HCT116 (cell line): ENCODE data around the gene IP6K2. TPM values are rescaled to one million over a fixed set of nuclear protein-coding genes. Genes with fewer than 3 reads are reported as not detected.

Source experiments
- ATAC-seq: fragments of 200-7000 bp; cut with Tn5 transposase; 2 replicates; pipeline ENCODE4 v1.9.1; 2020; ENCODE audit warnings: mild to moderate bottlenecking, moderate library complexity
- BruUV-seq: library from RNA; stranded (reverse); fragments of 400-500 nt; replicated peaks from 2 replicates; lab custom pipeline; 2021; lab: Mats Ljungman, UMichigan
- CTCF ChIA-PET: fragments of 300-600 bp; sonication (Branson Sonifier 250); formaldehyde crosslinking; loops from one replicate; lab custom pipeline; 2021; ENCODE audit warnings: antibody characterized with exemption; lab: Charles Lee
- POLR2A ChIA-PET: fragments of 300-600, 350-600 bp; sonication (Branson Sonifier 250); formaldehyde crosslinking; loops from one replicate; lab custom pipeline; 2021; ENCODE audit warnings: antibody characterized with exemption; lab: Charles Lee
- RAD21 ChIA-PET, 2 experiments: fragments of 300-600 bp; sonication (Branson Sonifier 250); formaldehyde crosslinking; loops; one replicate each; lab custom pipeline; 2023; ENCODE audit warnings: low total read pairs in 2 of 2; ENCODE audit not compliant: uncharacterized antibody in 2 of 2, unreplicated experiment in 2 of 2, low non-redundant PET in 1 of 2; lab: Charles Lee
- DNase-seq: peaks from one replicate; pipeline ENCODE4 v3.0.0-alpha.2; 2010; ENCODE audit warnings: low read depth, low spot score
- H2AFZ ChIP-seq: fragments of 200-600 bp; shearing (Covaris generic), sonication (generic); 2 replicates; pipeline ENCODE4 v1.6.1; 2017; ENCODE audit warnings: low read depth, mixed run types, mixed read lengths, antibody characterized with exemption, low read length; ENCODE audit not compliant: poor library complexity, severe bottlenecking
- H3K27ac ChIP-seq: 2 replicates; pipeline ENCODE4 v1.5.1; 2012; ENCODE audit warnings: low read depth, low read length
- H3K27me3 ChIP-seq: fragments of 200-600 bp; sonication (generic); 2 replicates; pipeline ENCODE4 v1.6.1; 2016; ENCODE audit warnings: mixed run types, low read length, mixed read lengths; ENCODE audit not compliant: insufficient read depth
- H3K36me3 ChIP-seq, 2 experiments: fragments of 200-500 bp in 1 of 2; fragments of 200-600 bp in 1 of 2; sonication (Bioruptor generic) in 1 of 2; sonication (generic) in 1 of 2; 2 replicates each; pipeline versions ENCODE4 v1.5.1 to v1.6.1; 2014 to 2016; ENCODE audit warnings: low read length in 2 of 2, inconsistent platforms in 1 of 2, mixed read lengths in 1 of 2, mixed run types in 1 of 2; ENCODE audit not compliant: insufficient read depth in 2 of 2, control insufficient read depth in 1 of 2
- H3K4me1 ChIP-seq, 2 experiments: fragments of 200-600 bp in 1 of 2; sonication (generic) in 1 of 2; 2 replicates each; pipeline versions ENCODE4 v1.5.1 to v1.6.1; 2012 to 2017; ENCODE audit warnings: low read length in 2 of 2, inconsistent platforms in 1 of 2, mild to moderate bottlenecking in 1 of 2, mixed read lengths in 1 of 2, mixed run types in 1 of 2, moderate library complexity in 1 of 2; ENCODE audit not compliant: insufficient read depth in 2 of 2, control insufficient read depth in 1 of 2
- H3K4me2 ChIP-seq: fragments of 200-600 bp; sonication (generic); 2 replicates; pipeline ENCODE4 v1.6.1; 2017; ENCODE audit warnings: mixed run types, low read length, mixed read lengths
- H3K4me3 ChIP-seq, 2 experiments: fragments of 200-600 bp in 1 of 2; sonication (generic) in 1 of 2; replicated peaks in 1 of 2; 2 replicates each; pipeline ENCODE4 v1.5.1; 2011 to 2016; ENCODE audit warnings: low read length in 2 of 2, control low read depth in 1 of 2, low read depth in 1 of 2, mild to moderate bottlenecking in 1 of 2, mixed read lengths in 1 of 2, mixed run types in 1 of 2
- H3K79me2 ChIP-seq: fragments of 200-600 bp; sonication (generic); 2 replicates; pipeline ENCODE4 v1.6.1; 2017; ENCODE audit warnings: mild to moderate bottlenecking, mixed run types, low read length, moderate library complexity, mixed read lengths; ENCODE audit not compliant: insufficient read depth
- H3K9ac ChIP-seq: fragments of 200-600 bp; sonication (generic); 2 replicates; pipeline ENCODE4 v1.6.1; 2016; ENCODE audit warnings: low read length, mixed read lengths
- H3K9me2 ChIP-seq: fragments of 200-600 bp; sonication (generic), shearing (Covaris generic); 2 replicates; pipeline ENCODE4 v1.6.1; 2017; ENCODE audit warnings: mixed run types, mild to moderate bottlenecking, moderate library complexity; ENCODE audit not compliant: insufficient read depth
- H3K9me3 ChIP-seq, 2 experiments: fragments of 200-500 bp in 1 of 2; fragments of 200-600 bp in 1 of 2; sonication (Bioruptor generic) in 1 of 2; sonication (generic) in 1 of 2; 2 replicates each; pipeline ENCODE4 v1.6.1; 2014 to 2017; ENCODE audit warnings: low read length in 2 of 2, mixed read lengths in 2 of 2, inconsistent platforms in 1 of 2, low read depth in 1 of 2, mild to moderate bottlenecking in 1 of 2, mixed run types in 1 of 2, moderate library complexity in 1 of 2; ENCODE audit not compliant: control insufficient read depth in 1 of 2, insufficient read depth in 1 of 2
- H4K20me1 ChIP-seq: fragments of 200-600 bp; sonication (generic), shearing (Covaris generic); 2 replicates; pipeline ENCODE4 v1.6.1; 2017; ENCODE audit warnings: mixed run types, mild to moderate bottlenecking, moderate library complexity; ENCODE audit not compliant: insufficient read depth
- CBX3 ChIP-seq: IDR thresholded peaks from 2 replicates; pipeline ENCODE4 v1.6.1; 2012; ENCODE audit warnings: low read depth
- EGR1 ChIP-seq: IDR thresholded peaks from 2 replicates; pipeline ENCODE4 v1.6.1; 2012; ENCODE audit warnings: low read depth
- JUND ChIP-seq: IDR thresholded peaks from 2 replicates; pipeline ENCODE4 v1.6.1; 2012
- POLR2A ChIP-seq: IDR thresholded peaks from 2 replicates; pipeline ENCODE4 v1.7.0; 2011; ENCODE audit warnings: borderline replicate concordance; ENCODE audit not compliant: insufficient read depth, insufficient read length; ENCODE audit errors: extremely low read depth
- REST ChIP-seq: IDR thresholded peaks from 2 replicates; pipeline ENCODE4 v1.6.1; 2012; ENCODE audit warnings: low read depth
- SIN3A ChIP-seq: IDR thresholded peaks from 2 replicates; pipeline ENCODE4 v1.6.1; 2012; ENCODE audit warnings: low read depth
- SRF ChIP-seq: IDR thresholded peaks from 2 replicates; pipeline ENCODE4 v1.6.1; 2012; ENCODE audit warnings: low read depth
- ZBTB33 ChIP-seq: IDR thresholded peaks from 2 replicates; pipeline ENCODE4 v1.6.1; 2011; ENCODE audit warnings: mild to moderate bottlenecking, low read length, moderate library complexity; ENCODE audit not compliant: insufficient replicate concordance; ENCODE audit errors: extremely low read depth
- ZFX ChIP-seq: fragments of 450-650 bp; IDR thresholded peaks from 2 replicates; pipeline ENCODE4 v1.6.1; 2017
- intact Hi-C: fragments of 100-400 bp; cut with micrococcal nuclease; formaldehyde crosslinking; loops from 2 replicates; pipeline ENCODE4 v1.10.0; 2022
- total RNA-seq: library from RNA; stranded (reverse); gene quantifications from one replicate; pipeline ENCODE4 v1.2.1, GENCODE V29; 2021; ENCODE audit not compliant: unreplicated experiment

IP6K2 gene
- total RNA-seq, 1 experiment from 2014 or later, result 89.5 TPM

- H3K4me3 ChIP-seq, result peak overlapping the region; percentile 77 to 96
- CTCF ChIA-PET, result interaction anchor here (1.3 kb wide), 1 partner anchor 21 kb away, joined by 3 read pairs; the partner anchor contains the start of gene CELSR3
Measured at GRCh38 chr3:48684054-48684349, 33.0 kb downstream of the IP6K2 start.

GRCh38 chr3:48682786-48683185 is 34.2 kb downstream of the IP6K2 start:
- CTCF ChIA-PET, result no interaction called here
- intact Hi-C loops, result no loop called here
- H3K27ac ChIP-seq, result no peak overlapping the region
- no peak overlapping the region for H3K4me3 ChIP-seq
- H3K9me3 ChIP-seq, result no peaks in the 10 kb centered on the region
- no TSS peak for BruUV-seq
- H3K36me3 ChIP-seq, result peaks cover 23 to 38% of the 10 kb centered on the region in 2 experiments
- H3K4me2 ChIP-seq, result no peak overlapping the region
- H3K27me3 ChIP-seq, result no peaks in the 10 kb centered on the region
- ATAC-seq (no peak), DNase-seq (no peak)
- H3K9me2 ChIP-seq, result no peaks in the 10 kb centered on the region
- no peak overlapping the region for H3K9ac ChIP-seq
- peaks cover 31% of the 10 kb centered on the region for H3K79me2 ChIP-seq
- H4K20me1 ChIP-seq, result no peaks in the 10 kb centered on the region
- no peak overlapping the region for H2AFZ ChIP-seq
- POLR2A ChIA-PET, result interaction anchor here (1.2 kb wide), 1 partner anchor 19 kb away, joined by 3 read pairs; no protein-coding TSS in a partner anchor
- peaks cover 13 to 29% of the 10 kb centered on the region in 2 experiments for H3K4me1 ChIP-seq
- RAD21 ChIA-PET, result no interaction called here
- no peak for TF ChIP-seq CBX3
- no peak for TF ChIP-seq REST
- TF ChIP-seq ZFX, result no peak
- no peak for TF ChIP-seq SRF
- TF ChIP-seq JUND, result no peak
- TF ChIP-seq ZBTB33, result no peak
- TF ChIP-seq POLR2A, result no peak

More at GRCh38 chr3:48684054-48684349, 33.0 kb downstream of the IP6K2 start:
- H3K27ac ChIP-seq, result no peak overlapping the region
- H3K27me3 ChIP-seq, result no peaks in the 10 kb centered on the region
- peaks cover 13 to 29% of the 10 kb centered on the region in 2 experiments for H3K4me1 ChIP-seq
- ChIA-PET POLR2A (interaction anchor here (1.0 kb wide), 1 partner anchor 20 kb away, joined by 4 read pairs; no protein-coding TSS in a partner anchor), RAD21 (no interaction called here)
- ATAC-seq (no peak), DNase-seq (no peak)
- H3K9ac ChIP-seq, result peak overlapping the region; percentile 89
- no peak for TF ChIP-seq SIN3A
- no peak for TF ChIP-seq ZBTB33
- TF ChIP-seq SRF, result no peak
- no peak for TF ChIP-seq EGR1
- H2AFZ ChIP-seq, result no peak overlapping the region
- H4K20me1 ChIP-seq, result no peaks in the 10 kb centered on the region
- H3K79me2 ChIP-seq, result peaks cover 31% of the 10 kb centered on the region
- H3K36me3 ChIP-seq, result peaks cover 24 to 43% of the 10 kb centered on the region in 2 experiments
- peak overlapping the region; percentile 93 for H3K4me2 ChIP-seq
- intact Hi-C loops, result no loop called here
- H3K9me2 ChIP-seq, result no peaks in the 10 kb centered on the region
- H3K9me3 ChIP-seq, result no peaks in the 10 kb centered on the region
- no TSS peak for BruUV-seq
